H1 (cell line): ENCODE measurements around the gene PRKAG1. TPM values are rescaled to one million over a fixed set of nuclear protein-coding genes. Genes with fewer than 3 reads are reported as not detected.

Source experiments
- CTCF ChIA-PET: fragments of 300-600 bp; sonication (Branson Sonifier 250); formaldehyde crosslinking; loops from one replicate; lab custom pipeline; 2021; ENCODE audit not compliant: partially characterized antibody; lab: Charles Lee
- POLR2A ChIA-PET: fragments of 300-600 bp; sonication (Branson Sonifier 250); formaldehyde crosslinking; loops from one replicate; lab custom pipeline; 2021; ENCODE audit warnings: inconsistent platforms; ENCODE audit not compliant: partially characterized antibody; lab: Charles Lee
- DNase-seq, 2 experiments: peaks; one replicate each; pipeline versions ENCODE4 v3.0.0 to v3.0.0-alpha.2; 2010 to 2022; ENCODE audit warnings: low spot score in 2 of 2, low read depth in 1 of 2, mixed read lengths in 1 of 2
- FAIRE-seq: peaks from 2 replicates; lab custom pipeline; 2011; peaks lifted over from hg19 to GRCh38; lab: Jason Lieb, UNC
- H2AFZ ChIP-seq: 2 replicates; pipeline ENCODE4 v1.8.1; 2012; ENCODE audit warnings: low read length, inconsistent platforms
- H2AK5ac ChIP-seq: 2 replicates; pipeline ENCODE4 v1.6.1; 2013; ENCODE audit warnings: low read depth, low read length
- H2BK120ac ChIP-seq: replicated peaks from 2 replicates; pipeline ENCODE3; 2013; ENCODE audit warnings: low read depth, low read length, inconsistent platforms
- H2BK12ac ChIP-seq: 2 replicates; pipeline ENCODE4 v1.6.1; 2013; ENCODE audit warnings: low read depth, low read length
- H2BK15ac ChIP-seq: 2 replicates; pipeline ENCODE4 v1.6.1; 2013; ENCODE audit warnings: low read length
- H2BK20ac ChIP-seq: 2 replicates; pipeline ENCODE4 v1.6.1; 2013; ENCODE audit warnings: low read length
- H2BK5ac ChIP-seq: 2 replicates; pipeline ENCODE4 v1.6.1; 2013; ENCODE audit warnings: low read depth, low read length
- H3K14ac ChIP-seq: 2 replicates; pipeline ENCODE4 v1.6.1; 2013; ENCODE audit warnings: inconsistent platforms; ENCODE audit not compliant: insufficient read length
- H3K18ac ChIP-seq: 2 replicates; pipeline ENCODE4 v1.6.1; 2013; ENCODE audit warnings: low read length; ENCODE audit errors: extremely low read depth
- H3K23ac ChIP-seq: 2 replicates; pipeline ENCODE4 v1.6.1; 2013; ENCODE audit warnings: inconsistent platforms; ENCODE audit not compliant: insufficient read length
- H3K23me2 ChIP-seq: 2 replicates; pipeline ENCODE4 v1.6.1; 2013; ENCODE audit warnings: low read depth, low read length
- H3K27ac ChIP-seq: 2 replicates; pipeline ENCODE4 v1.6.1; 2011; ENCODE audit warnings: low read depth, low read length, inconsistent platforms
- H3K27me3 ChIP-seq, 4 experiments: replicated peaks in 1 of 4; 1 replicate in 1 of 4; 2 replicates in 3 of 4; pipeline versions ENCODE4 v1.6.1 to v1.8.1; 2011 to 2013; ENCODE audit warnings: low read length in 3 of 4, mild to moderate bottlenecking in 3 of 4, inconsistent platforms in 2 of 4, mixed read lengths in 2 of 4, moderate library complexity in 1 of 4; ENCODE audit not compliant: control insufficient read depth in 3 of 4, insufficient read depth in 3 of 4; ENCODE audit errors: extremely low read depth in 1 of 4
- H3K36me3 ChIP-seq, 4 experiments: 2 replicates each; pipeline versions ENCODE4 v1.6.1 to v1.8.1; 2011 to 2013; ENCODE audit warnings: mild to moderate bottlenecking in 4 of 4, low read length in 3 of 4, moderate library complexity in 2 of 4, control low read depth in 1 of 4, inconsistent platforms in 1 of 4; ENCODE audit not compliant: insufficient read depth in 4 of 4, control insufficient read depth in 2 of 4
- H3K4ac ChIP-seq: replicated peaks from 2 replicates; pipeline ENCODE3; 2013; ENCODE audit warnings: low read length, low read depth, mixed read lengths, inconsistent platforms; ENCODE audit not compliant: insufficient read length
- H3K4me1 ChIP-seq, 4 experiments: replicated peaks in 1 of 4; 1 replicate in 1 of 4; 2 replicates in 3 of 4; pipeline versions ENCODE4 v1.6.1 to v1.8.1; 2011 to 2013; ENCODE audit warnings: low read length in 3 of 4, inconsistent platforms in 2 of 4, mixed read lengths in 1 of 4; ENCODE audit not compliant: insufficient read depth in 4 of 4, control insufficient read depth in 3 of 4
- H3K4me2 ChIP-seq, 2 experiments: 2 replicates each; pipeline versions ENCODE4 v1.6.1 to v1.8.1; 2011 to 2013; ENCODE audit warnings: low read depth in 2 of 2, low read length in 2 of 2, control low read depth in 1 of 2, inconsistent platforms in 1 of 2, mild to moderate bottlenecking in 1 of 2; ENCODE audit not compliant: insufficient read depth in 1 of 2
- H3K4me3 ChIP-seq, 4 experiments: fragments of 200-600, 300-600 bp in 1 of 4; sonication (generic), shearing (Covaris generic), sonication (Bioruptor Twin) in 1 of 4; 2 replicates each; pipeline versions ENCODE4 v1.5.1 to v1.8.1; 2011 to 2016; ENCODE audit warnings: low read length in 4 of 4, low read depth in 3 of 4, control low read depth in 2 of 4, inconsistent platforms in 2 of 4, mild to moderate bottlenecking in 2 of 4, mixed read lengths in 1 of 4, moderate library complexity in 1 of 4; ENCODE audit not compliant: insufficient read depth in 2 of 4; ENCODE audit errors: extremely low read depth in 1 of 4
- H3K56ac ChIP-seq: replicated peaks from 2 replicates; pipeline ENCODE3; 2013; ENCODE audit warnings: low read depth, mild to moderate bottlenecking, mixed read lengths, low read length, inconsistent platforms; ENCODE audit not compliant: insufficient read length
- H3K79me1 ChIP-seq: 2 replicates; pipeline ENCODE4 v1.6.1; 2013; ENCODE audit warnings: low read depth, low read length, control low read depth
- H3K79me2 ChIP-seq, 2 experiments: 2 replicates each; pipeline versions ENCODE4 v1.6.1 to v1.8.1; 2012 to 2013; ENCODE audit warnings: low read length in 2 of 2, mild to moderate bottlenecking in 2 of 2, inconsistent platforms in 1 of 2; ENCODE audit not compliant: insufficient read depth in 2 of 2, control insufficient read depth in 1 of 2
- H3K9ac ChIP-seq, 4 experiments: replicated peaks in 1 of 4; 1 replicate in 1 of 4; 2 replicates in 3 of 4; pipeline versions ENCODE4 v1.6.1 to v1.8.1; 2011 to 2013; ENCODE audit warnings: low read depth in 3 of 4, low read length in 3 of 4, control low read depth in 2 of 4, mild to moderate bottlenecking in 2 of 4, moderate library complexity in 2 of 4, inconsistent platforms in 1 of 4; ENCODE audit errors: extremely low read depth in 1 of 4
- H3K9me3 ChIP-seq, 2 experiments: 2 replicates each; pipeline versions ENCODE4 v1.6.1 to v1.8.1; 2012 to 2013; ENCODE audit warnings: mild to moderate bottlenecking in 2 of 2, moderate library complexity in 2 of 2, control low read depth in 1 of 2, inconsistent platforms in 1 of 2, low read depth in 1 of 2, low read length in 1 of 2, mixed read lengths in 1 of 2; ENCODE audit not compliant: insufficient read depth in 2 of 2
- H4K20me1 ChIP-seq, 2 experiments: replicated peaks in 1 of 2; 2 replicates each; pipeline versions ENCODE3 to v1.8.1; 2011 to 2013; ENCODE audit warnings: inconsistent platforms in 2 of 2, low read length in 2 of 2, mild to moderate bottlenecking in 1 of 2; ENCODE audit not compliant: insufficient read depth in 2 of 2, control insufficient read depth in 1 of 2
- H4K5ac ChIP-seq: 2 replicates; pipeline ENCODE4 v1.6.1; 2013; ENCODE audit warnings: low read length, low read depth, mixed read lengths, inconsistent platforms; ENCODE audit not compliant: insufficient read length
- H4K8ac ChIP-seq: 2 replicates; pipeline ENCODE4 v1.8.0; 2013; ENCODE audit warnings: mild to moderate bottlenecking, moderate library complexity, low read length, inconsistent platforms; ENCODE audit not compliant: insufficient read depth; ENCODE audit errors: extremely low read depth
- H4K91ac ChIP-seq: replicated peaks from 2 replicates; pipeline ENCODE3; 2013; ENCODE audit warnings: low read length, mixed read lengths, inconsistent platforms; ENCODE audit not compliant: insufficient read length
- BACH1 ChIP-seq: IDR thresholded peaks from 2 replicates; pipeline ENCODE4 v1.6.1; 2012; ENCODE audit warnings: low read length, improper control_type of control experiment
- CHD1 ChIP-seq: IDR thresholded peaks from 2 replicates; pipeline ENCODE4 v1.6.1; 2012; ENCODE audit warnings: low read depth, low read length, improper control_type of control experiment
- CREB1 ChIP-seq: IDR thresholded peaks from 2 replicates; pipeline ENCODE4 v1.6.1; 2012; ENCODE audit warnings: inconsistent platforms
- EGR1 ChIP-seq: IDR thresholded peaks from 2 replicates; pipeline ENCODE4 v1.6.1; 2011; ENCODE audit warnings: low read depth, low read length, borderline replicate concordance
- EP300 ChIP-seq, 2 experiments: IDR thresholded peaks; 1 replicate in 1 of 2; 2 replicates in 1 of 2; pipeline ENCODE4 v1.6.1; 2011 to 2012; ENCODE audit warnings: low read depth in 2 of 2, low read length in 2 of 2, mild to moderate bottlenecking in 2 of 2, borderline replicate concordance in 1 of 2, inconsistent platforms in 1 of 2, moderate library complexity in 1 of 2
- GABPA ChIP-seq: IDR thresholded peaks from 2 replicates; pipeline ENCODE4 v1.6.1; 2011; ENCODE audit warnings: mild to moderate bottlenecking, low read length, moderate library complexity, borderline replicate concordance; ENCODE audit not compliant: insufficient read depth
- HDAC6 ChIP-seq: IDR thresholded peaks from one replicate; pipeline ENCODE4 v1.7.1; 2012; ENCODE audit warnings: low read depth, mild to moderate bottlenecking, inconsistent platforms, low read length, moderate library complexity
- JUN ChIP-seq: IDR thresholded peaks from 2 replicates; pipeline ENCODE4 v1.6.1; 2011; ENCODE audit warnings: low read depth, mild to moderate bottlenecking, improper control_type of control experiment, low read length
- MAFK ChIP-seq: IDR thresholded peaks from 2 replicates; pipeline ENCODE4 v1.6.1; 2012; ENCODE audit warnings: low read depth, mild to moderate bottlenecking, improper control_type of control experiment, low read length
- TAF7 ChIP-seq: optimal IDR thresholded peaks from 2 replicates; pipeline ENCODE3; 2011; ENCODE audit warnings: low read depth, mild to moderate bottlenecking, inconsistent platforms, low read length, moderate library complexity, borderline replicate concordance
- ZNF274 ChIP-seq: IDR thresholded peaks from 2 replicates; pipeline ENCODE4 v1.7.0; 2012; ENCODE audit warnings: low read length, borderline replicate concordance; ENCODE audit errors: extremely low read depth
- WGBS, 2 experiments: shearing (Covaris generic) in 1 of 2; methylation state at CpG; one replicate each; pipeline versions ENCODE4 v1.1.6 to v1.1.7; 2013 to 2015; ENCODE audit warnings: low lambda C conversion rate in 2 of 2, mixed read lengths in 2 of 2, inconsistent platforms in 1 of 2, low coverage in 1 of 2, missing lambda C conversion rate in 1 of 2; ENCODE audit not compliant: insufficient replicate concordance in 2 of 2, insufficient coverage in 1 of 2, insufficient read length in 1 of 2; ENCODE audit errors: extremely low coverage in 1 of 2, missing lambda C conversion rate in 1 of 2; 5-methylcytosine and 5-hydroxymethylcytosine counted together
- polyA plus RNA-seq, 7 experiments: library from polyadenylated mRNA; depleted of rRNA in 3 of 7; stranded (reverse) in 5 of 7; unstranded in 2 of 7; fragments of >200 nt in 5 of 7; fragments of 200-250 nt in 2 of 7; gene quantifications; 1 replicate in 5 of 7; 2 replicates in 1 of 7; 4 replicates in 1 of 7; pipeline versions ENCODE4 v1.2.1 to v1.2.3, GENCODE V29; 2011 to 2013; ENCODE audit warnings: missing spikeins in 2 of 7, mixed read lengths in 2 of 7
- total RNA-seq: library from RNA; stranded (reverse); fragmentation: NEBNext Ultra II Directional; extraction: Animal tissue kit (Norgen Biotek cat#: 25700); gene quantifications from 2 replicates; pipeline ENCODE4 v1.2.1, GENCODE V29; 2021
- TF ChIP-seq, protein P1 (sequence below): IDR thresholded peaks from 2 replicates; pipeline ENCODE4 v1.6.1; 2012; ENCODE audit warnings: low read length, inconsistent platforms

PRKAG1 gene
- total and polyA plus RNA-seq, 2 of the 8 experiments (the other 6 are each of a cell fraction or from before 2014, with no cell fraction given) = 38.6 to 57.5 TPM

DNA sequence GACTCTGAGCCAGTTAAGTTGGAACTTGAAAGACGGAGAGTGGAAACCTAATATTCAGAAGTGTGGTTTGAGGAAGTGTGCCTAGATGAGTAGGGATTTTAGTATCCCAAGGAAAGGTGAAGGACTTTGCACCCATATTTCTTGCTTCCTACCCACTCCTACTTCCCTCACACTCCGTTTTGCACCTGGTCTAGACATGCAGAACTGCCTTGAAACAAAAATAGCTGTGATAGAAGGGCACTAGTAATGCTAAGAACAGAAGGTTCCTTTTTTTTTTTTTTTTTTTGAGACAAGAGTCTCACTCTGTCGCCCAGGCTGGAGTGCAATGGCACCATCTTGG is 60.6 kb downstream of the PRKAG1 start:
- Histone ChIP-seq H4K8ac (no peak overlapping the region), H3K79me1 (peaks cover 3% of the 10 kb centered on the region; the same call in 1 of the 2 replicates), H3K4ac (no peak overlapping the region), H2BK5ac (no peak overlapping the region), H3K4me3 (peak overlapping the region; percentile 93 to 97 (median 94)), H4K91ac (no peak overlapping the region), H2BK12ac (no peak overlapping the region), H3K4me2 (peak overlapping the region; percentile 89 to 99), H3K27me3 (no peaks in the 10 kb centered on the region), H3K14ac (no peak overlapping the region), H2AK5ac (no peak overlapping the region), H2AFZ (peak overlapping the region; percentile 73; the same call in 1 of the 2 replicates), H3K9me3 (no peaks in the 10 kb centered on the region), H4K20me1 (peaks cover 10 to 24% of the 10 kb centered on the region in 2 experiments), H3K27ac (peak overlapping the region; percentile 54; the same call in 1 of the 2 replicates), H3K18ac (no peak overlapping the region), H3K4me1 (peaks cover 5 to 14% (median 8%) of the 10 kb centered on the region in 4 experiments; a peak in 6 of 7 replicates), H2BK15ac (no peak overlapping the region), H3K56ac (peak overlapping the region; percentile 59), H3K23ac (no peak overlapping the region), H4K5ac (no peak overlapping the region), H3K36me3 (peaks cover 0 to 21% (median 4%) of the 10 kb centered on the region in 4 experiments; a peak in 3 of 8 replicates), H3K23me2 (peaks cover 9% of the 10 kb centered on the region; the same call in 1 of the 2 replicates), H3K9ac (peak overlapping the region in 3 of 4 experiments; percentile 42 to 51 (median 51); a peak in 4 of 7 replicates), H2BK20ac (no peak overlapping the region), H2BK120ac (no peak overlapping the region), H3K79me2 (peaks cover 24 to 32% of the 10 kb centered on the region in 2 experiments)
- DNase-seq (no peak), FAIRE-seq (no peak)
- WGBS, 2 experiments = 50% methylated on average over 2 of the region's 3 CpGs; no CpG with 5 or more reads in 1 of the 2 experiments
- ChIA-PET POLR2A (interaction anchor here (0.9 to 6.7 kb wide), 12 partner anchors 10 to 172 kb away, joined by 3 to 77 read pairs (median 4); partner anchors contain the start of gene DDX23), CTCF (interaction anchor here (0.7 to 40.8 kb wide), 10 partner anchors 8 to 143 kb away, joined by 3 to 1336 read pairs (median 9); partner anchors contain the start of genes DDN, FKBP11 and WNT1)
- no peak for TF ChIP-seq EP300 (IDR thresholded peaks at IDR 0.05; ENCODE audit: borderline replicate concordance in 1 of 2, low read depth in 2 of 2, low read length in 2 of 2)
- TF ChIP-seq CHD1 = no peak
- TF ChIP-seq EGR1 = no peak
- TF ChIP-seq HDAC6 = no peak
- TF ChIP-seq JUN = no peak
- TF ChIP-seq BACH1 = no peak
- no peak for TF ChIP-seq MAFK
- TF ChIP-seq, protein P1, sequence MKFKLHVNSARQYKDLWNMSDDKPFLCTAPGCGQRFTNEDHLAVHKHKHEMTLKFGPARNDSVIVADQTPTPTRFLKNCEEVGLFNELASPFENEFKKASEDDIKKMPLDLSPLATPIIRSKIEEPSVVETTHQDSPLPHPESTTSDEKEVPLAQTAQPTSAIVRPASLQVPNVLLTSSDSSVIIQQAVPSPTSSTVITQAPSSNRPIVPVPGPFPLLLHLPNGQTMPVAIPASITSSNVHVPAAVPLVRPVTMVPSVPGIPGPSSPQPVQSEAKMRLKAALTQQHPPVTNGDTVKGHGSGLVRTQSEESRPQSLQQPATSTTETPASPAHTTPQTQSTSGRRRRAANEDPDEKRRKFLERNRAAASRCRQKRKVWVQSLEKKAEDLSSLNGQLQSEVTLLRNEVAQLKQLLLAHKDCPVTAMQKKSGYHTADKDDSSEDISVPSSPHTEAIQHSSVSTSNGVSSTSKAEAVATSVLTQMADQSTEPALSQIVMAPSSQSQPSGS = no peak
- no peak for TF ChIP-seq GABPA
- no peak for TF ChIP-seq TAF7
- TF ChIP-seq ZNF274 = no peak
- TF ChIP-seq CREB1 = no peak
